Germinal center (tissue), 1 donor: ENCODE measurements around the gene ACKR4.

Experiments used
- DNase-seq: peaks from one replicate; pipeline ENCODE4 v3.0.0; 2012; ENCODE audit warnings: mixed read lengths, low spot score

The ACKR4 gene

DNA sequence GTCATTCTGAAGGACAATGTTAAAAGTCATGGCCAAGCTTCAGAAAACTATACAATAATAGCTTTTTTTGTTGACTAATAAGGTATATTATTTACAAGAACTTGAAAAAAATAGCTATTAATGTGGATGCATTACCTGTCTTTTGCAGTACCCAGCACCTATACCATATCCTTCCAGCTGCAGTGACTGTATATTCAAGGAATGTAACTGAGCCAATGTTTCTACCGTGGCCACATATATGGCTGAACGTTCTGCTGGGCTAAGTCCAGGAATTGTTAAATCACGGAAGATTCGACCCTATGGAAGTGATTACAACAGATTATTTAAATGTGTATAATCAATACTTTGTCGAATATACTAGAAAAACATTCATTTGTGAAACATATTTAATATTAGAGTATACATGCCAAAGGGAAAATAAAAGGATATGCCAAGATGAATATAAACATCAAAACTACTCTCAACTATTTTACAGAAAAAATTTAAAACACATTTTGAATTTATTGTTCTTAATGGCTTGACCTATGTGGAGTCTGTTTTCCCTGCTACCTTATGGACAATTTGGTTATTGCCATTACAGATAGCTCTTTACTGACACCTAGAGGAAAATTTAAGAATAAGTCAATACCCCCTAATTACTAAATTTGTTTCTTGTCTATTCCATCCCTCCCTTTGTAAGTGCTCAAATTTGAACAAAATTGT is 44.9 kb downstream of the ACKR4 start:
- peak; percentile 67 for DNase-seq

DNA sequence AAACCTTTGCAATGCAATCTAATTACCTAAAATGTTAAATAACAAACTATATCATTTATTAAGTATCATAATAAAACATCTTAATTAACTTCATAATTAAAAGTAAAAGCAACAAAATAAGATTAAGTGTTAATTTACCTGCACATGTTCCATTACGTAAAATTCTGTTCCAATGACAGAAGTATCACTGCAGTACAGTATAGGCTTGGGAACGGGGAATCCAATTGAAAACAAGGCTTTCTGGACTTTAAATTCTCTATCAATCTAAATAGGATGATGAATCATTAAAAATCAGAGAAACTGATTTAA is 45.4 kb downstream of the ACKR4 start:
- DNase-seq, result no peak

GRCh38 chr3:132643366-132643765 is 46.3 kb downstream of the ACKR4 start:
- no peak for DNase-seq

GRCh38 chr3:132645058-132645457 is 48.0 kb downstream of the ACKR4 start:
- no peak for DNase-seq

DNA sequence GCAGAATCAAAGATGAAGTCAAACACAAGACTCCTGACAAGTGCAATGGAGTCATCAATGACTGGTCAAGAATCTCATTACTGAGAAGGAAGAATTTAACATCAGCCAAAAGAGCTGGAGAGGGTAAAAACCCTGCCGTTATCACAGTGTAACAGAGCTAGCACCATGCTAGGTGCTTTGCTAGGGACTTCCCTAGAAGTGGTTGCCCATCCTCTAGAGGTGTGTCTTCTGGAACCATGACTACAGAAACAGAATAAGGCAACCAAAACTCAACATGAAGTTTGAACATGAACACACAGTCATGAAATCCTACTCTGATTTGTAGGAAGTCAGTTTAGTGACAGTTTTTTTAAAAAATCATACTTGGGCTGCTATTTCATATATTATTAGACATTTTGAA is 53.1 kb downstream of the ACKR4 start:
- no peak for DNase-seq
